Neural progenitor cell (in vitro differentiated cells): ENCODE measurements around the gene SOX11. TPM values are rescaled to one million over a fixed set of nuclear protein-coding genes. Genes with fewer than 3 reads are reported as not detected.
A peak's percentile ranks its signal among the peaks of the same experiment; 100 is the strongest.
"Not testable (repeated sequence)": the region's sequence is repeated elsewhere in the genome, so short reads cannot be mapped to it uniquely, and the experiment has no call there.

Source experiments
- DNase-seq: peaks from one replicate; pipeline ENCODE4 v3.0.0-alpha.2; 2016; ENCODE audit warnings: low spot score
- H2AFZ ChIP-seq: fragments of 200-600 bp; sonication (generic); replicated peaks from 2 replicates; pipeline ENCODE4 v1.6.1; 2016; ENCODE audit warnings: antibody characterized with exemption
- H3F3A ChIP-seq: fragments of 200-600 bp; sonication (generic); 2 replicates; pipeline ENCODE4 v1.6.1; 2016; ENCODE audit warnings: antibody characterized with exemption, low read depth
- H3K27ac ChIP-seq: fragments of 200-600 bp; sonication (generic); 2 replicates; pipeline ENCODE4 v1.5.1; 2016; ENCODE audit warnings: mild to moderate bottlenecking
- H3K27me3 ChIP-seq: fragments of 200-600 bp; sonication (generic); 2 replicates; pipeline ENCODE4 v1.6.1; 2016; ENCODE audit warnings: mild to moderate bottlenecking, moderate library complexity
- H3K36me3 ChIP-seq: fragments of 200-600 bp; sonication (generic); 2 replicates; pipeline ENCODE4 v1.5.1; 2016
- H3K4me1 ChIP-seq: fragments of 200-600 bp; sonication (generic); 2 replicates; pipeline ENCODE4 v1.6.1; 2016; ENCODE audit warnings: mixed run types
- H3K4me2 ChIP-seq: fragments of 200-600 bp; sonication (generic); 2 replicates; pipeline ENCODE4 v1.6.1; 2016
- H3K4me3 ChIP-seq: fragments of 200-600 bp; sonication (generic); 2 replicates; pipeline ENCODE4 v1.5.1; 2016
- H3K79me2 ChIP-seq: fragments of 200-600 bp; sonication (generic); 2 replicates; pipeline ENCODE4 v1.6.1; 2016; ENCODE audit warnings: low read depth
- H3K9ac ChIP-seq: fragments of 200-600 bp; sonication (generic); 2 replicates; pipeline ENCODE4 v1.6.1; 2016
- H3K9me3 ChIP-seq: fragments of 200-600 bp; sonication (generic); 2 replicates; pipeline ENCODE4 v1.5.1; 2016; ENCODE audit warnings: low read depth
- H4K20me1 ChIP-seq: fragments of 200-600 bp; sonication (generic); 2 replicates; pipeline ENCODE4 v1.6.1; 2016; ENCODE audit warnings: low read depth
- H3K27ac Mint-ChIP-seq: 3 replicates; pipeline ENCODE4 v1.8.0; 2021; ENCODE audit warnings: mixed read lengths
- H3K27me3 Mint-ChIP-seq: 2 replicates; pipeline ENCODE4 v1.8.0; 2022; ENCODE audit warnings: low read depth, mild to moderate bottlenecking, inconsistent platforms, moderate library complexity, mixed read lengths; ENCODE audit not compliant: insufficient read depth
- H3K36me3 Mint-ChIP-seq: 3 replicates; pipeline ENCODE4 v1.8.0; 2021; ENCODE audit warnings: mixed read lengths
- H3K4me1 Mint-ChIP-seq: 3 replicates; pipeline ENCODE4 v1.8.0; 2021; ENCODE audit warnings: mixed read lengths
- H3K4me3 Mint-ChIP-seq: 3 replicates; pipeline ENCODE4 v1.8.0; 2021; ENCODE audit warnings: mild to moderate bottlenecking, moderate library complexity, mixed read lengths
- H3K9me3 Mint-ChIP-seq: 3 replicates; pipeline ENCODE4 v1.8.0; 2020; ENCODE audit warnings: mixed read lengths
- EZH2 ChIP-seq: fragments of 200-600 bp; sonication (generic); IDR thresholded peaks from 2 replicates; pipeline ENCODE4 v1.6.1; 2017; ENCODE audit warnings: antibody characterized with exemption, mild to moderate bottlenecking, moderate library complexity
- EZH2phosphoT487 ChIP-seq: fragments of 200-600 bp; sonication (generic); IDR thresholded peaks from 2 replicates; pipeline ENCODE4 v1.6.1; 2017; ENCODE audit warnings: antibody characterized with exemption
- total RNA-seq: library from RNA; depleted of rRNA; stranded (reverse); fragments of >200 nt; gene quantifications from 2 replicates; pipeline ENCODE4 v1.2.3, GENCODE V29; 2015; ENCODE audit warnings: low replicate concordance
- TF ChIP-seq, protein P1 (sequence below): fragments of 200-600 bp; sonication (generic); IDR thresholded peaks from 2 replicates; pipeline ENCODE4 v1.5.1; 2017; ENCODE audit warnings: antibody characterized with exemption, mild to moderate bottlenecking

Gene SOX11
- total RNA-seq, 1 donor from 2014 or later, result 176 TPM

DNA sequence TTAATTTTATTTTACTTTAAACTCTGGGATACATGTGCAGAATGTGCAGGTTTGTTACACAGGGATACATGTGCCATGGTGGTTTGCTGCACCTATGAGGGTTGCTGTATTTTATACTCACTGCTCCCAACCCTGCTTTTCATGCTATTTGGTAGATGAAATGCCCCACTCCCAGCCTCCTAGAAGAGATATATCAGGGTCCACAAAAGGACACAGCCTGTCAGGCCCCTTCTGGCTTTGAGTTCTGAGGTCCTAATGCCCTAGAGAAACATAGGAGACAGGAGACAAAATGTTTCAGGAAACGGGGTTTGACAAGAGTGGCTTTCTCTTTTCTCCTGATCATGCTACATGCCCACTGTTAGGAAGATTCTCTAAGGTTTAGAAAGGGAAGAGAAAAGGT lies 27.1 kb upstream of the SOX11 start:
- H3K79me2 ChIP-seq, result no peaks in the 10 kb centered on the region
- no peak for DNase-seq
- Mint-ChIP-seq H3K4me3 (peak overlapping the region; percentile 39), H3K9me3 (peaks cover 4% of the 10 kb centered on the region), H3K4me1 (peaks cover 23% of the 10 kb centered on the region), H3K27me3 (peaks cover 15% of the 10 kb centered on the region), H3K27ac (no peak overlapping the region), H3K36me3 (peaks cover 2% of the 10 kb centered on the region)
- no peaks in the 10 kb centered on the region for H3K36me3 ChIP-seq
- H4K20me1 ChIP-seq, result no peaks in the 10 kb centered on the region
- TF ChIP-seq EZH2 (no peak), EZH2phosphoT487 (no peak)
- TF ChIP-seq, protein P1, sequence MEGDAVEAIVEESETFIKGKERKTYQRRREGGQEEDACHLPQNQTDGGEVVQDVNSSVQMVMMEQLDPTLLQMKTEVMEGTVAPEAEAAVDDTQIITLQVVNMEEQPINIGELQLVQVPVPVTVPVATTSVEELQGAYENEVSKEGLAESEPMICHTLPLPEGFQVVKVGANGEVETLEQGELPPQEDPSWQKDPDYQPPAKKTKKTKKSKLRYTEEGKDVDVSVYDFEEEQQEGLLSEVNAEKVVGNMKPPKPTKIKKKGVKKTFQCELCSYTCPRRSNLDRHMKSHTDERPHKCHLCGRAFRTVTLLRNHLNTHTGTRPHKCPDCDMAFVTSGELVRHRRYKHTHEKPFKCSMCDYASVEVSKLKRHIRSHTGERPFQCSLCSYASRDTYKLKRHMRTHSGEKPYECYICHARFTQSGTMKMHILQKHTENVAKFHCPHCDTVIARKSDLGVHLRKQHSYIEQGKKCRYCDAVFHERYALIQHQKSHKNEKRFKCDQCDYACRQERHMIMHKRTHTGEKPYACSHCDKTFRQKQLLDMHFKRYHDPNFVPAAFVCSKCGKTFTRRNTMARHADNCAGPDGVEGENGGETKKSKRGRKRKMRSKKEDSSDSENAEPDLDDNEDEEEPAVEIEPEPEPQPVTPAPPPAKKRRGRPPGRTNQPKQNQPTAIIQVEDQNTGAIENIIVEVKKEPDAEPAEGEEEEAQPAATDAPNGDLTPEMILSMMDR, result no peak
- no peaks in the 10 kb centered on the region for H3K27me3 ChIP-seq
- H3K9ac ChIP-seq, result no peak overlapping the region
- no peak overlapping the region for H3K4me2 ChIP-seq
- no peak overlapping the region for H2AFZ ChIP-seq
- no peak overlapping the region for H3K4me3 ChIP-seq
- H3K9me3 ChIP-seq, result no peaks in the 10 kb centered on the region
- H3K4me1 ChIP-seq, result peaks cover 5% of the 10 kb centered on the region
- H3F3A ChIP-seq, result no peaks in the 10 kb centered on the region
- H3K27ac ChIP-seq, result no peak overlapping the region

DNA sequence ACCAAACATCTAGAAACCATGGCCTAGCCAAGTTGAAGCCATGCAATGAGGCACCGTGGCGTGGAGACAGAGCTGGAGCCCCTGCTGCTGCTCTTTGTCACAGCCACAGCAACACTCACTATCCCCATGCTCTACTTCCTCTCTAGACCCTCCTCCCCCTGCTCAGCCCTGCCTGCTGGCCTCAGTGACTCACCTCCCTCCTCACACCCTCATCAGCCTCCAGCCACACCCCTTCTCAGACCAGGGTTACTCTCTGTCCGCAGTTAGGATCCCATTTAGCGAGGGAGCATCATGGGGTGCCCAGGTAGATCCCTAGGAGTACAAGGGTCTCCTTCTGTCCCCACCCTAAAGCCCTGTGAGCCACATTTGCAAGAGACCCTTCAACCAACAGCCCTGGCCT lies 25.4 kb upstream of the SOX11 start:
- H3K9ac ChIP-seq, result no peak overlapping the region
- Mint-ChIP-seq H3K27ac (no peak overlapping the region), H3K4me3 (no peak overlapping the region), H3K27me3 (peaks cover 15% of the 10 kb centered on the region), H3K4me1 (peaks cover 23% of the 10 kb centered on the region), H3K36me3 (no peaks in the 10 kb centered on the region), H3K9me3 (no peaks in the 10 kb centered on the region)
- peaks cover 11% of the 10 kb centered on the region for H3K27me3 ChIP-seq
- H3F3A ChIP-seq, result no peaks in the 10 kb centered on the region
- H3K4me3 ChIP-seq, result no peak overlapping the region
- no peaks in the 10 kb centered on the region for H4K20me1 ChIP-seq
- H2AFZ ChIP-seq, result no peak overlapping the region
- TF ChIP-seq, protein P1, result no peak
- TF ChIP-seq EZH2, result no peak
- TF ChIP-seq EZH2phosphoT487, result no peak
- H3K27ac ChIP-seq, result no peak overlapping the region
- H3K4me1 ChIP-seq, result peaks cover 5% of the 10 kb centered on the region
- H3K36me3 ChIP-seq, result no peaks in the 10 kb centered on the region
- H3K4me2 ChIP-seq, result no peak overlapping the region
- no peak for DNase-seq
- no peaks in the 10 kb centered on the region for H3K79me2 ChIP-seq
- H3K9me3 ChIP-seq, result no peaks in the 10 kb centered on the region

DNA sequence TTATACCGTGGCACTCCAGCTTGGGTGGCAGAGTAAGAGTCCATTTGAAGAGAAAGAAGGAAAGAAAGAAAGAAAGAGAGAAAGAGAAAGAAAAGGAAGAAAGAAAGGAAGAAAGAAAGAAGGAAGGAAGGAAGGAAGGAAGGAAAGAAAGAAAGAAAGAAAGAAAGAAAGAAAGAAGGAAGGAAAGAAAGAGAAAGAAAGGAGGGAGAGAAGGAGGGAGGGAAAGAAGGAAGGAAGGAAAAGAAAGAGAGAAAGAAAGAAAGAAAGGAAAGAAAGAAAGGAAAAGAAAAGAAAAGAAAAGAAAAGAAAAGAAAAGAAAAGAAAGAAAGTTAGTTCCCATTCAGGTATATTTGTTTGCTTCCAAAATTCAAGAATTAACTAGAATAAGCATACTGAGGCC lies 24.5 kb upstream of the SOX11 start:
- DNase-seq, H3K79me2 ChIP-seq, H4K20me1 ChIP-seq, H3K9me3 ChIP-seq, H3F3A ChIP-seq, H3K36me3 Mint-ChIP-seq, H3K4me1 ChIP-seq, H3K36me3 ChIP-seq, H3K9me3 Mint-ChIP-seq, H3K4me2 ChIP-seq, H3K27ac Mint-ChIP-seq, H3K27ac ChIP-seq, H3K9ac ChIP-seq, H3K4me3 ChIP-seq, H2AFZ ChIP-seq, H3K4me3 Mint-ChIP-seq: not testable (repeated sequence)
- Mint-ChIP-seq H3K4me1 (peaks cover 29% of the 10 kb centered on the region), H3K27me3 (peaks cover 15% of the 10 kb centered on the region)
- peaks cover 19% of the 10 kb centered on the region for H3K27me3 ChIP-seq

DNA sequence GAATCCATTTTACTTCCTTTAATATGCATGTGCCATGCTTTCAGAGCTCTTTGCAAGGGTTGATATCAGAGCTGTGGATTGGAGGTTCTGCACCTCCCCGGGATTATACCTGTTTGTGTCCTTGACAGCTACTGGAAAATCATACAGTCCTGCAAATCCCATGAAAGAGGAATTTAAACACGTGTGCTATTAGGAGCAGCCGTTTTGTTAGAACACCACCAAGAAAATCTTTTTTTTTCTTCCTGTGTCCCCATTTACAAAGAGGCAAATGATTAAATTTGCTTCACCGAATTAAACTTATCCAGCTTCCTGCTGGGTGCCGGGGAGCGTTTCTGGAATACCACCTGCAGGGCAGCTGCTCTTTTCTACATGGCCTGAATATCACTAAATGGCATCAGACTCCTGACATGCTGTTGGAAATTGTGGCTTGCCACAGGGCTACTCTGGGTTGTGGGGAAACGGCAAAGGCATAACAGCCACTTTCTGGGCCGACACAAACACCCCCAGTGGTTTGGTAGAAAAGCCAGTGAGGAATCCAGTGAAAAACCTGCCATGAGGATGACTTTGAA lies 23.4 kb upstream of the SOX11 start:
- no peak overlapping the region for H3K4me3 Mint-ChIP-seq
- H3K36me3 Mint-ChIP-seq, result no peaks in the 10 kb centered on the region
- peaks cover 19% of the 10 kb centered on the region for H3K27me3 Mint-ChIP-seq

More for the DNA sequence above, 23.4 kb upstream of the SOX11 start:
- H3K27ac Mint-ChIP-seq, result no peak overlapping the region
- Histone ChIP-seq H3K79me2 (no peaks in the 10 kb centered on the region), H3K27me3 (peaks cover 30% of the 10 kb centered on the region), H3K4me1 (peaks cover 10% of the 10 kb centered on the region), H2AFZ (no peak overlapping the region), H3K9ac (no peak overlapping the region), H3K36me3 (no peaks in the 10 kb centered on the region), H3K9me3 (no peaks in the 10 kb centered on the region), H3K4me2 (no peak overlapping the region), H4K20me1 (no peaks in the 10 kb centered on the region), H3F3A (peaks cover 10% of the 10 kb centered on the region), H3K4me3 (no peak overlapping the region), H3K27ac (no peak overlapping the region)
- peaks cover 33% of the 10 kb centered on the region for H3K4me1 Mint-ChIP-seq
- no peak for DNase-seq
- TF ChIP-seq, protein P1, result no peak
- peak; percentile 61 for TF ChIP-seq EZH2phosphoT487
- H3K9me3 Mint-ChIP-seq, result no peaks in the 10 kb centered on the region
